ENCODE results near the gene VPS36. TPM values are rescaled to one million over a fixed set of nuclear protein-coding genes. Genes with fewer than 3 reads are reported as not detected.
A peak's percentile ranks its signal among the peaks of the same experiment; 100 is the strongest.

The VPS36 gene
- total RNA-seq, 4 donors from 2014 or later, result 42.6 to 57.6 (median 48.8) TPM

GRCh38 chr13:52406629-52407028, 43.8 kb downstream of the VPS36 start:
- Histone ChIP-seq H3K4me3 (peak overlapping the region in 2 of 4 donors; percentile 40 to 64), H3K36me3 (peaks cover 0 to 31% (median 0%) of the 10 kb centered on the region in 3 donors), H3K27ac (peak overlapping the region in 1 of 4 donors; percentile 69), H3K9me3 (no peaks in the 10 kb centered on the region), H3K4me1 (peaks cover 0 to 22% (median 10%) of the 10 kb centered on the region in 4 donors), H3K27me3 (no peaks in the 10 kb centered on the region)
- DNase-seq (ENCODE audit: low spot score in 2 of 2), result no peak
- TF ChIP-seq EP300 (IDR thresholded peaks at IDR 0.05) (no peak), CTCF (IDR thresholded peaks at IDR 0.05) (no peak), POLR2A (IDR thresholded peaks at IDR 0.05) (no peak)
- 52 to 59% methylated on average over 4 of the region's 4 CpGs for WGBS, 2 donors

- peak within 1 kb of the TSS; percentile 35 to 64 (median 48) for H3K4me3 ChIP-seq
- no peaks in the 10 kb centered on the region for H3K27me3 ChIP-seq
- H3K36me3 ChIP-seq, result peaks cover 0 to 24% (median 0%) of the 10 kb centered on the region in 3 donors
- no peak for TF ChIP-seq POLR2A (IDR thresholded peaks at IDR 0.05)
- TF ChIP-seq EP300 (IDR thresholded peaks at IDR 0.05), result peak in 1 of 2 donors; percentile 54
- no peak for TF ChIP-seq CTCF (IDR thresholded peaks at IDR 0.05)
- peaks cover 0 to 22% (median 10%) of the 10 kb centered on the region in 4 donors for H3K4me1 ChIP-seq
- DNase-seq (ENCODE audit: low spot score in 2 of 2), result peak; percentile 27 to 51
- peak within 1 kb of the TSS in 2 of 4 donors; percentile 36 to 69 for H3K27ac ChIP-seq
- WGBS, 2 donors, result 1 to 2% methylated on average over 36 to 43 of the region's 68 CpGs
- H3K9me3 ChIP-seq, result no peaks in the 10 kb centered on the region
These were observed 44.5 kb downstream of the VPS36 start, which contains the start of gene THSD1 for GRCh38 chr13:52405767-52406494. TSS of gene THSD1 (minus strand) at chr13:52406172. CDS start at chr13:52402600, 3,572 bp downstream.

DNA sequence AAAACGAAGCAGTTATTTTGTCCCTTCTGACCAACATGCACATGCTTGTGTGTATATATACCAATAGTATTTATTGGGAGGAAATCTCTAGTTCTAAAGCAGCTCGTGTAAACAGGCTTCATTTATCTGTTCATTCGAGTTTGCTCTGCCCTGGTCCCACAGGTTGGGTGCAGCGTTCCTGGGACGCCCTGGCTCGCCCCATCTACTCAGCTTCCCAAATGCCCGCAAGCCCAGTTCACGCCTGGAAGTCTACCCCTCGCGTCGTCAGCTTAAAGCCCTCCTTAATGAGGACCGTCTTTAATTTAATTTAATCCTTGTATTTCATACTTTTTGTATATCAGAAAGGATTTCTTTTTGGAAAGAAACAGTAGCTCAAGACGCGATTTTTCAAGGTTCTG, 45.1 kb downstream of the VPS36 start:
- H3K36me3 ChIP-seq, result peaks cover 0 to 19% (median 0%) of the 10 kb centered on the region in 3 donors
- TF ChIP-seq POLR2A (IDR thresholded peaks at IDR 0.05) (no peak), CTCF (IDR thresholded peaks at IDR 0.05) (no peak)
- H3K9me3 ChIP-seq, result no peaks in the 10 kb centered on the region
- no peak for DNase-seq (ENCODE audit: low spot score in 2 of 2)
- peak overlapping the region in 2 of 4 donors; percentile 36 to 69 for H3K27ac ChIP-seq
- no peaks in the 10 kb centered on the region for H3K27me3 ChIP-seq
- 11 to 13% methylated on average over 14 of the region's 14 CpGs for WGBS, 2 donors
- peak overlapping the region; percentile 35 to 64 (median 48) for H3K4me3 ChIP-seq
- peaks cover 0 to 22% (median 10%) of the 10 kb centered on the region in 4 donors for H3K4me1 ChIP-seq

- H3K9me3 ChIP-seq, result no peaks in the 10 kb centered on the region
- 29 to 60% methylated on average over 1 of the region's 1 CpG for WGBS, 2 donors
These were observed 50.7 kb downstream of the VPS36 start for GRCh38 chr13:52399708-52400107.

More at GRCh38 chr13:52399708-52400107, 50.7 kb downstream of the VPS36 start:
- H3K4me1 ChIP-seq, result peaks cover 0 to 17% (median 2%) of the 10 kb centered on the region in 4 donors
- no peak overlapping the region for H3K4me3 ChIP-seq
- H3K36me3 ChIP-seq, result no peaks in the 10 kb centered on the region
- H3K27ac ChIP-seq, result no peak overlapping the region
- no peak for DNase-seq (ENCODE audit: low spot score in 2 of 2)
- TF ChIP-seq EP300 (IDR thresholded peaks at IDR 0.05) (no peak), POLR2A (IDR thresholded peaks at IDR 0.05) (no peak), CTCF (IDR thresholded peaks at IDR 0.05) (no peak)
- H3K27me3 ChIP-seq, result no peaks in the 10 kb centered on the region
